Osteocyte (in vitro differentiated cells): Measurements from ENCODE around the gene RETN. TPM values are rescaled to one million over a fixed set of nuclear protein-coding genes. Genes with fewer than 3 reads are reported as not detected.

Experiments used
- DNase-seq: peaks from one replicate; pipeline ENCODE4 v3.0.0; 2021; ENCODE audit warnings: mixed read lengths; ENCODE audit not compliant: unreplicated experiment; ENCODE audit errors: extremely low spot score
- H3K27ac Mint-ChIP-seq: one replicate; pipeline ENCODE4 v1.8.0; 2021; ENCODE audit warnings: mild to moderate bottlenecking, mixed read lengths; ENCODE audit not compliant: unreplicated experiment
- H3K27me3 Mint-ChIP-seq: one replicate; pipeline ENCODE4 v1.8.0; 2021; ENCODE audit warnings: mixed read lengths; ENCODE audit not compliant: unreplicated experiment
- H3K36me3 Mint-ChIP-seq: one replicate; pipeline ENCODE4 v1.8.0; 2021; ENCODE audit warnings: mixed read lengths; ENCODE audit not compliant: unreplicated experiment
- H3K4me1 Mint-ChIP-seq: one replicate; pipeline ENCODE4 v1.8.0; 2021; ENCODE audit warnings: mixed read lengths; ENCODE audit not compliant: unreplicated experiment
- H3K4me3 Mint-ChIP-seq: one replicate; pipeline ENCODE4 v1.8.0; 2021; ENCODE audit warnings: mild to moderate bottlenecking, moderate library complexity, mixed read lengths; ENCODE audit not compliant: unreplicated experiment
- H3K9me3 Mint-ChIP-seq: one replicate; pipeline ENCODE4 v1.8.0; 2021; ENCODE audit warnings: mixed read lengths; ENCODE audit not compliant: unreplicated experiment
- total RNA-seq: library from RNA; stranded (reverse); gene quantifications from 2 replicates; pipeline ENCODE4 v1.2.1, GENCODE V29; 2021
- TF ChIP-seq, protein P1 (sequence below): fragments of 200-600 bp; sonication (generic); IDR thresholded peaks from 2 replicates; pipeline ENCODE4 v1.5.0; 2021; ENCODE audit warnings: antibody characterized with exemption, mild to moderate bottlenecking, moderate library complexity

The RETN gene
- total RNA-seq, 1 donor from 2014 or later = not detected

- no peak overlapping the region for H3K27ac Mint-ChIP-seq
- peaks cover 2% of the 10 kb centered on the region for H3K27me3 Mint-ChIP-seq
- H3K36me3 Mint-ChIP-seq = no peaks in the 10 kb centered on the region
- no peak overlapping the region for H3K4me3 Mint-ChIP-seq
- TF ChIP-seq, protein P1, sequence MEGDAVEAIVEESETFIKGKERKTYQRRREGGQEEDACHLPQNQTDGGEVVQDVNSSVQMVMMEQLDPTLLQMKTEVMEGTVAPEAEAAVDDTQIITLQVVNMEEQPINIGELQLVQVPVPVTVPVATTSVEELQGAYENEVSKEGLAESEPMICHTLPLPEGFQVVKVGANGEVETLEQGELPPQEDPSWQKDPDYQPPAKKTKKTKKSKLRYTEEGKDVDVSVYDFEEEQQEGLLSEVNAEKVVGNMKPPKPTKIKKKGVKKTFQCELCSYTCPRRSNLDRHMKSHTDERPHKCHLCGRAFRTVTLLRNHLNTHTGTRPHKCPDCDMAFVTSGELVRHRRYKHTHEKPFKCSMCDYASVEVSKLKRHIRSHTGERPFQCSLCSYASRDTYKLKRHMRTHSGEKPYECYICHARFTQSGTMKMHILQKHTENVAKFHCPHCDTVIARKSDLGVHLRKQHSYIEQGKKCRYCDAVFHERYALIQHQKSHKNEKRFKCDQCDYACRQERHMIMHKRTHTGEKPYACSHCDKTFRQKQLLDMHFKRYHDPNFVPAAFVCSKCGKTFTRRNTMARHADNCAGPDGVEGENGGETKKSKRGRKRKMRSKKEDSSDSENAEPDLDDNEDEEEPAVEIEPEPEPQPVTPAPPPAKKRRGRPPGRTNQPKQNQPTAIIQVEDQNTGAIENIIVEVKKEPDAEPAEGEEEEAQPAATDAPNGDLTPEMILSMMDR = no peak
- DNase-seq = no peak
- no peaks in the 10 kb centered on the region for H3K4me1 Mint-ChIP-seq
- H3K9me3 Mint-ChIP-seq = no peaks in the 10 kb centered on the region
These were observed 25.6 kb downstream of the RETN start for GRCh38 chr19:7694499-7694898.

- Mint-ChIP-seq H3K27ac (no peak overlapping the region), H3K9me3 (no peaks in the 10 kb centered on the region), H3K4me3 (no peak overlapping the region), H3K4me1 (no peaks in the 10 kb centered on the region), H3K36me3 (no peaks in the 10 kb centered on the region), H3K27me3 (peaks cover 8% of the 10 kb centered on the region)
- DNase-seq = no peak
- TF ChIP-seq, protein P1 = no peak
These were observed 29.0 kb downstream of the RETN start for GRCh38 chr19:7697721-7698287.

DNA sequence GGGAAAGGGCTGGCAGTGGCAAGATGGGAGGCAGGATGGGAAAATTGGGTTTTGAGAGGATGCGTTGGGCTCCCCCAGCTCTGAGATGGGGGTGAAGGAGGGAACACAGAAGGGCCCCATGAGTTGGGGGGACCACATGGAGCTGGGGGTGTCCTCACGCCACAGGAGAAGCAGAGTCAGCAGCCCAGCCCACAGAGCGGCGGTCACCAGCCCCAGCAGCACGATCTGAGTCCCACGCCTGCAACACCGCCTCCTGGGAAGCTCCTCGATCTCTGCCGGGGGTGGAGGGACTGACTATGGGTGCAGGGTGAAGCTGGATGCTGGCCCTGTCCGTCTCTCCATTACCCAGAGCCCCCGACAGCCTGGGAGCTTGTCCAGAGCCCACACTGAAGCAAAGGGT, 29.7 kb downstream of the RETN start:
- TF ChIP-seq, protein P1 = no peak
- Mint-ChIP-seq H3K4me1 (no peaks in the 10 kb centered on the region), H3K9me3 (no peaks in the 10 kb centered on the region), H3K27ac (no peak overlapping the region), H3K4me3 (no peak overlapping the region), H3K27me3 (peaks cover 8% of the 10 kb centered on the region), H3K36me3 (no peaks in the 10 kb centered on the region)
- no peak for DNase-seq

DNA sequence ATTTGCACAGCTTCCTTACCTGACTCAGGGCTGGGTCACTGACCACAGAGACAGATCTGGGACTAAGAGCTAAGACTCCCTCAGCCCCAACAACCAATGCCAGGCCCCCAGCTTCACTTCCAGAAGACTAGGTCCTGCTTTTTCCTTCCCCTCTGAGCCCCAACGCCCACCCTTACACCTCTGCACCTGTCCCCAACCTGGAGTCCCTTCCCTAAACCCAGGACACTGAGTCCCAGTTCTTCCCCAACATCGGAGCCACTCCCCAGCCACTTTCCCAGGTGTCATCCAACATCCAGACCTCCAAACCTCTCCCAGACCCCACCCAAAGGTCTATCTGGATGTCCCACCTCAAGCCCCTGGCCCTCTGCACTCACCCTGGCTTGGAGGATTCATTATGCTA, 30.2 kb downstream of the RETN start:
- Mint-ChIP-seq H3K4me1 (no peaks in the 10 kb centered on the region), H3K9me3 (no peaks in the 10 kb centered on the region), H3K27me3 (peaks cover 8% of the 10 kb centered on the region), H3K36me3 (no peaks in the 10 kb centered on the region), H3K27ac (no peak overlapping the region), H3K4me3 (no peak overlapping the region)
- no peak for DNase-seq
- TF ChIP-seq, protein P1 = no peak

GRCh38 chr19:7699417-7700401, 30.9 kb downstream of the RETN start:
- TF ChIP-seq, protein P1 = no peak
- no peaks in the 10 kb centered on the region for H3K4me1 Mint-ChIP-seq
- no peaks in the 10 kb centered on the region for H3K36me3 Mint-ChIP-seq
- DNase-seq = no peak
- H3K4me3 Mint-ChIP-seq = no peak overlapping the region
- no peaks in the 10 kb centered on the region for H3K9me3 Mint-ChIP-seq
- peaks cover 8% of the 10 kb centered on the region for H3K27me3 Mint-ChIP-seq
- no peak overlapping the region for H3K27ac Mint-ChIP-seq
